Transverse colon (tissue), 4 donors: ENCODE results near the gene PODXL. TPM values are rescaled to one million over a fixed set of nuclear protein-coding genes. Genes with fewer than 3 reads are reported as not detected.

Experiments
- DNase-seq: peaks from one replicate; pipeline ENCODE4 v3.0.0-alpha.2; 2019
- H3K27ac ChIP-seq, 4 donors: fragments of 200-600 bp; sonication (generic); 2 replicates each; pipeline ENCODE4 v1.5.1; 2016 to 2018; ENCODE audit warnings: inconsistent platforms in 4 of 4
- H3K27me3 ChIP-seq: fragments of 200-600 bp; sonication (generic); 2 replicates; pipeline ENCODE4 v1.5.1; 2017; ENCODE audit warnings: inconsistent platforms
- H3K36me3 ChIP-seq, 4 donors: fragments of 200-600 bp; sonication (generic); 2 replicates each; pipeline ENCODE4 v1.5.1; 2017 to 2019; ENCODE audit warnings: inconsistent platforms in 4 of 4
- H3K4me1 ChIP-seq, 4 donors: fragments of 200-600 bp; sonication (generic); 2 replicates each; pipeline ENCODE4 v1.5.1; 2017 to 2020; ENCODE audit warnings: inconsistent platforms in 4 of 4
- H3K4me3 ChIP-seq, 4 donors: fragments of 200-600 bp; sonication (generic); 1 replicate in 1 of 4; 2 replicates in 3 of 4; pipeline versions ENCODE4 v1.5.1 to v1.6.1; 2017 to 2019; ENCODE audit warnings: inconsistent platforms in 4 of 4
- H3K9me3 ChIP-seq, 2 donors: fragments of 200-600 bp; sonication (generic); 2 replicates each; pipeline ENCODE4 v1.5.1; 2017 to 2019; ENCODE audit warnings: inconsistent platforms in 2 of 2
- CTCF ChIP-seq, 5 experiments: fragments of 200-600 bp in 3 of 5; fragments of 450-650 bp in 2 of 5; sonication (generic) in 3 of 5; IDR thresholded peaks; 1 replicate in 2 of 5; 2 replicates in 3 of 5; pipeline ENCODE4 v1.5.1; 2016 to 2017; ENCODE audit warnings: antibody characterized with exemption in 5 of 5, inconsistent platforms in 3 of 5, mild to moderate bottlenecking in 2 of 5, moderate library complexity in 1 of 5
- EP300 ChIP-seq: sonication (generic); formaldehyde crosslinking; IDR thresholded peaks from one replicate; pipeline ENCODE4 v1.6.1; 2017; ENCODE audit warnings: antibody characterized with exemption, low read depth
- POLR2A ChIP-seq: fragments of 450-650 bp; IDR thresholded peaks from one replicate; pipeline ENCODE4 v1.6.1; 2016; ENCODE audit warnings: antibody characterized with exemption, mild to moderate bottlenecking, moderate library complexity
- POLR2AphosphoS5 ChIP-seq, 3 donors: sonication (generic); formaldehyde crosslinking; IDR thresholded peaks; one replicate each; pipeline ENCODE4 v1.6.1; 2016; ENCODE audit warnings: antibody characterized with exemption in 3 of 3
- WGBS, 2 donors: methylation state at CpG; one replicate each; pipeline ENCODE4 v1.1.5; 2018; ENCODE audit warnings: low coverage in 1 of 2; 5-methylcytosine and 5-hydroxymethylcytosine counted together
- in situ Hi-C, 4 donors: fragments of 200-750 bp; cut with MboI; loops; one replicate each; pipeline versions ENCODE4 v1.15.0 to v1.15.1; 2017; ENCODE audit warnings: low sequenced_read_pairs in 3 of 4, low pct_ligation_motif_present in 1 of 4, low pct_unique_long_range_greater_than_20kb in 1 of 4
- intact Hi-C: fragments of 100-400 bp; cut with DNase I; formaldehyde crosslinking; loops from one replicate; pipeline ENCODE4 v1.15.1; 2023; ENCODE audit warnings: low total_unique reads
- total RNA-seq, 4 donors: library from RNA; depleted of rRNA; stranded (reverse); fragments of >200 nt; gene quantifications; one replicate each; pipeline ENCODE4 v1.1.0, GENCODE V29; 2016

Gene PODXL
- total RNA-seq, 4 donors from 2014 or later = 11.7 to 25.8 (median 16.1) TPM

- WGBS, 2 donors = 53% methylated on average over 8 of the region's 9 CpGs; no CpG with 5 or more reads in 1 of the 2 donors
- H3K4me1 ChIP-seq = no peaks in the 10 kb centered on the region
- intact Hi-C loops = no loop called here
- H3K27me3 ChIP-seq = peaks cover 6% of the 10 kb centered on the region
- TF ChIP-seq EP300 = no peak
- TF ChIP-seq POLR2AphosphoS5 (IDR thresholded peaks at IDR 0.05) = no peak
- no peak for TF ChIP-seq POLR2A
- no peak for TF ChIP-seq CTCF (IDR thresholded peaks at IDR 0.05)
- in situ Hi-C loops = no loop called here
- peak overlapping the region in 1 of 4 donors; percentile 21 for H3K27ac ChIP-seq
- no peak overlapping the region for H3K4me3 ChIP-seq
- no peak for DNase-seq
- H3K9me3 ChIP-seq = no peaks in the 10 kb centered on the region
- H3K36me3 ChIP-seq = no peaks in the 10 kb centered on the region
These were observed 23.3 kb downstream of the PODXL start for GRCh38 chr7:131533151-131533559.

GRCh38 chr7:131532570-131533091 is 23.8 kb downstream of the PODXL start:
- intact Hi-C loops = no loop called here
- Histone ChIP-seq H3K27ac (peak overlapping the region in 1 of 4 donors; percentile 21), H3K9me3 (no peaks in the 10 kb centered on the region), H3K4me1 (no peaks in the 10 kb centered on the region), H3K27me3 (peaks cover 6% of the 10 kb centered on the region), H3K4me3 (no peak overlapping the region), H3K36me3 (no peaks in the 10 kb centered on the region)
- no peak for DNase-seq
- 83% methylated on average over 10 of the region's 10 CpGs; no CpG with 5 or more reads in 1 of the 2 donors for WGBS, 2 donors
- no peak for TF ChIP-seq CTCF (IDR thresholded peaks at IDR 0.05)
- in situ Hi-C loops = no loop called here

DNA sequence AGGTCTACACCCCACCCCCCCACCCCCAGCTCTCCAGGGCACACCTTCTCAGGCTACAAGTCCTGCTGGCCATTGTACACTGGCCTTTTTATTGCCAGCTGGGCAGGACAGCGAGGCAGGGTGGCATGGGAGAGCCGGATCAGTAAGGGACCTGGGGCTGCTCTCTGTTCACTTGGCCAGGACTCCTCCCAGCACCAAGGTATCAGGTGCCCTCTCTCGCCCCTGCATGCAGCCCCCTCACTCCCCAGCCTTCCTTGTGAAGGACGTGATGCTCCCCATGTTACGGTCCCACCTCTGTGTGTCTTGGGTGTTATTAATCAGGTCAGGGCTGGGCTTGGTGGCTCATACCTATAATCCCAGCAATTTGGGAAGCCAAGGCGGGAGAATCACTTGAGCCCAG is 26.3 kb downstream of the PODXL start:
- H3K27ac ChIP-seq = no peak overlapping the region
- peaks cover 12% of the 10 kb centered on the region for H3K27me3 ChIP-seq
- H3K4me1 ChIP-seq = no peaks in the 10 kb centered on the region
- H3K4me3 ChIP-seq = no peak overlapping the region
- H3K36me3 ChIP-seq = no peaks in the 10 kb centered on the region
- in situ Hi-C loops = no loop called here
- intact Hi-C loops = no loop called here
- 76% methylated on average over 6 of the region's 6 CpGs; no CpG with 5 or more reads in 1 of the 2 donors for WGBS, 2 donors
- TF ChIP-seq EP300 = no peak
- TF ChIP-seq POLR2A = no peak
- no peak for TF ChIP-seq CTCF (IDR thresholded peaks at IDR 0.05)
- no peak for TF ChIP-seq POLR2AphosphoS5 (IDR thresholded peaks at IDR 0.05)
- H3K9me3 ChIP-seq = no peaks in the 10 kb centered on the region
- DNase-seq = no peak

GRCh38 chr7:131529617-131530016 is 26.8 kb downstream of the PODXL start:
- no peaks in the 10 kb centered on the region for H3K36me3 ChIP-seq
- in situ Hi-C loops = no loop called here
- no peak overlapping the region for H3K27ac ChIP-seq
- peaks cover 12% of the 10 kb centered on the region for H3K27me3 ChIP-seq
- TF ChIP-seq EP300 (no peak), POLR2AphosphoS5 (IDR thresholded peaks at IDR 0.05) (no peak), CTCF (IDR thresholded peaks at IDR 0.05) (no peak), POLR2A (no peak)
- peaks cover 0 to 4% (median 1%) of the 10 kb centered on the region in 4 donors for H3K4me1 ChIP-seq
- DNase-seq = no peak
- H3K9me3 ChIP-seq = no peaks in the 10 kb centered on the region
- 74 to 87% methylated on average over 4 to 11 of the region's 11 CpGs for WGBS, 2 donors
- no peak overlapping the region for H3K4me3 ChIP-seq
- intact Hi-C loops = no loop called here
